22Rv1 (cell line): ENCODE data around the gene MRPL3.

Source experiments
- CTCF ChIP-seq: fragments of 450-650 bp; IDR thresholded peaks from 2 replicates; pipeline ENCODE4 v1.5.1; 2017; ENCODE audit warnings: mild to moderate bottlenecking
- ZFX ChIP-seq: fragments of 450-650 bp; IDR thresholded peaks from 2 replicates; pipeline ENCODE4 v1.6.1; 2017; ENCODE audit warnings: antibody characterized with exemption, borderline replicate concordance

GRCh38 chr3:131454501-131454900, 48.3 kb downstream of the MRPL3 start:
- TF ChIP-seq ZFX (no peak), CTCF (no peak)
